Stimulated activated CD8-positive, alpha-beta memory T cell treated with anti-CD3 and anti-CD28 coated beads, Interleukin-15, amount 100 ng/mL, for 4 hours (primary cell): ENCODE results near the gene PDE6B.
"Not testable (repeated sequence)": the region's sequence is repeated elsewhere in the genome, so short reads cannot be mapped to it uniquely, and the experiment has no call there.

Source experiments
- DNase-seq, 2 donors: peaks; one replicate each; pipeline ENCODE4 v3.0.0-alpha.2; 2020; ENCODE audit warnings: low read depth in 2 of 2

PDE6B gene

DNA sequence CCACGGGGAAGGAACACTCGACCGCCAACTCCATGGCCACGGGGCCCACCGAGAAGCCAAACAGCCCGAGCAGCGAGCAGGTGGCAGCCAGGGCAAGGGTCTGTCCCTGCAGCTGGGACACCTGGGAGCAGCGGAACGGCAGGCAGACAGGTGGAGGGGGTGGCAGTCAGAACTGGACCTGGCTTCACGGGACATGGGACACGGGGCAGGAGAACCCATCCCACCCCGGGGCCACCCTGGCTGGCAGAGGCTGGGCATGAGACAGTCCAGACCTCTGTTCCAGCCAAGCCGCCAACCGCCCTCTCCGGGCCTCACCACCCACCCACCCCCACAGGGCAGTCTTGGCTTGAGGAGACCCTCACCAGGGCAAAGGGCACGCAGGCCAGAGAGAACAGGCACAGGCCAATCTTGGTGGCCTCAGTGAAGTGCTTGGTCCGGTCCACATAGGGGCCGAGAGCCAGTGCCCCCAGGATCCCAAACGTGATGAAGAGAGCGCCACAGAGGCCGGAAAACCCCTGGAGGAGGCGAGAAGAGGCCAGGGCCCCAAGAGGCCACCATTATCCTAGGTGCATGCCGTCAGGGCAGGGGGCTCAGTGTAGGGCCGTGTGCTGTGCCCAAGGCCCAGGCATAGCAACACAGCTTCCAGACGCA lies 58.0 kb downstream of the PDE6B start:
- no peak for DNase-seq

DNA sequence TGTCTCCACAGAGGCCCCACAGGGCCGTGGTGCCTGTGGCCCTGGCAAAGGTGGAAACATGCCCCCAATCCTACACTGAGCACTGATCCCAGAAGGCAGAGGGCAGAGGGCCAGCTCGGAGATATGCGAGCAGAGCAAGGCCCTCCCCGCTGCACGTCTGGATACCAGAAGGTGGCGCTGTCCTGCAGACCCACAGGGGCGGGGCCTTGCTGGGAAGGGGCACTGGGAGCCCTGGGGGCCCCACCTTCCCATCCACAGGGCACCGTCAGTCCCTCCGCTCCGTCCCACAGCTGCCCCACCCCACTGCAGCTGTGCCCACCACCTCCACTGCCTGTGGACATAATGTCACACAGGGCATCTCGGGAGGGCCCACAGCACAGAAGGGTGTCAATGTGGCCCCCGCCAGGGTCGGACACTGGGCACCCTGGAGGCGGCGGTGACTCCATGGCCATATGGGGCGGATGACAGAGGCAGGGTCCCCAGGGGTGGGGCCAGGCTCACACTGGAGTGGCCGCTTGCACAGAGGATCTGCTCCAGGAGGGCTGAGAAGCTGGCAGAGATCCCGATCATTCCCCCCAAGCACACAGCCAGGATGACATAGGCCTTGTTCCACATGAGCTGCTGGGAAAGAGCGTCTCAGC lies 58.7 kb downstream of the PDE6B start:
- DNase-seq, result no peak

DNA sequence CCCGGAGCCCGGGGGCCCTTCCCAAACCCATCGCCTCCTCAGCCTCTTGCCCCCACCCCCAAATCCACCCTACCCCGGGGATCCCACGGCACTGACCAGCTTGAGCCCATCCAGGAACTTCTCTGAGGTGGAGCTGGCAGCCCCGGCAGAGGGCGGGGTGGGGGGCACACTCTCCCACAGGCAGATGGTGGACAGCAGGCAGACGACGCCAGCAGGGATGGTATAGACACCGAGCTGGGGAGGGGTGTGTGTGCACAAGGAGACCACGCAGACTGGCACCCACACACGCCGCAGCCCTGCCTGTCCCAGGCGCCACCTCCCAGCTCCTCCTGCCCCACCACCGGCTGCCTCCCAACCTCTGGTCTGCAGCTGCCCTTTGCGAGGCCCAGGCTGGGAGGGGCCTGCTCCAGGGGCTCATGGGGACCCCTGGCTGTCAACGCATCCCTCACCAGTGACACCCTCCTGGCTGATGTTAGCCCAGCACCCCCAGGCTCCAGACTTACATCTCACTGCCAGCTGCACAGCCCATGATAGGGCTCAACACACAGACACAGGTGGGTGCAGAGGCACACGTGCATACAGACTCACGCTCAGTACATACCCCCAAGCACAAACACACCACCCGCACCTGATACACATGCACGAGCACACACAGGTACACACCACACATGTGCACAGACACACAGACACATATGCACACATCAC lies 59.4 kb downstream of the PDE6B start:
- DNase-seq, result no peak

DNA sequence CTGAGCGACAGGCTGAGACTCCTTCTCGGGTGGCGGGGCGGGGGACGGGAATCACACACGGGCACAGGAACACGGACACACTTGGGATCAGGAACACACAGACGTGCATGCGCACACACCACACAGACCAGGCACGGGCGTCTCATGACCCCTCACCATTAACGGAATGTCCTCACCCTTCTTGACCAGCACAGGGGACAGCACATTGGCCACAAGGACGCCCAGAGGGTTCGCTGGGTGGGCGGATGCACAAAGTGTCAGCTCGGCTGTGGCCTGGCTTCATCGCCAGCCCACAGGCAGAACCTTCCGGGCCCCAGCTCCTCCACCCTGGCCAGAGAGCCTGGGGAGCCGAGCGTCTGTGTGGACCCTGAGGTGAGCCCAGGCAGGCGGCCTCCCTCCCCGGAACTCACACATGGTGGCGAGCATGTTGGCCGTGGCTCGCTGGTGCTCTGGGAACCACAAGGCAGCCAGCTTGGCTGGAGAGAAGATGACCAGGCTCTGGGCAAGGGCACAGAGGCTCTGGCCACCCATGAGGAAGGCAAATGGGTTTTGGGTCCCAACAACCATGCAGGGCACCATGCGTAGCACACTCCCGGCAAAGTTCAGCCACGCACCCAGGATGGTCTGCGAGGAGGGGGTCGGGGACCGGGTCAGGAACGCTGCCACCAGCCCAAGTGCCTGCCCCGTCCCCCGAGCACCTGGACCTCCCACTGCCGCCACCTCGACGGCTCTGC lies 60.5 kb downstream of the PDE6B start:
- DNase-seq, result no peak

DNA sequence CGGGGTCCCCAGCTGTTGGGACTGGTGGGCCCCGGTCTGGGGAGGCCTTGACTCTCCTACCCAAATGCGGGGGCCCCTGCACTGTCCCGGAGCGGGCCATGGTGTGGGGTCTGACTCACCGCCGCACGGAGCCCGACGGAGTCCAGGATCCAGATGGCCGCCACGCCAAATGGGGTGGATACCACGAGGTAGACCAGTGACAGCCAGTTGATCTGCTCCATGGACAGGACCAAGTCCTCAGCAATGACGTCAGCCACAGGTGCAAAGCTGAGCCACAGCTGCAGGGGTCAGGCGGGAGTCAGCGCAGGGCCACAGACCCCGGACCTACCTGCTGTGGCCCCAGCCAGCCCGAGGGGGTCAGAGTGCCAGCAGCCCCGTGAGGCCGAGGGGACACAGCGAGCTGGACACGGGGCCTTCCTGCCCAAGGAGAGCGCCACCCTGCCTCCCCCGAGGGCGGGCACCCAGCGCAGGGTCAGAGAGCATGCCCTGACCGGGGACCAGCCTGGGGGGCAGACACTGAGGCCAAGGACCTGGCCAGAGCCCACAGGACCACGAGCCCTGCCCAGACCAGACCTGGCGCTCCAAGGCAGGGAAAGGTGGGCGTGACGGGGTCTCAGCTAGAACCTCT lies 61.2 kb downstream of the PDE6B start:
- DNase-seq, result no peak

DNA sequence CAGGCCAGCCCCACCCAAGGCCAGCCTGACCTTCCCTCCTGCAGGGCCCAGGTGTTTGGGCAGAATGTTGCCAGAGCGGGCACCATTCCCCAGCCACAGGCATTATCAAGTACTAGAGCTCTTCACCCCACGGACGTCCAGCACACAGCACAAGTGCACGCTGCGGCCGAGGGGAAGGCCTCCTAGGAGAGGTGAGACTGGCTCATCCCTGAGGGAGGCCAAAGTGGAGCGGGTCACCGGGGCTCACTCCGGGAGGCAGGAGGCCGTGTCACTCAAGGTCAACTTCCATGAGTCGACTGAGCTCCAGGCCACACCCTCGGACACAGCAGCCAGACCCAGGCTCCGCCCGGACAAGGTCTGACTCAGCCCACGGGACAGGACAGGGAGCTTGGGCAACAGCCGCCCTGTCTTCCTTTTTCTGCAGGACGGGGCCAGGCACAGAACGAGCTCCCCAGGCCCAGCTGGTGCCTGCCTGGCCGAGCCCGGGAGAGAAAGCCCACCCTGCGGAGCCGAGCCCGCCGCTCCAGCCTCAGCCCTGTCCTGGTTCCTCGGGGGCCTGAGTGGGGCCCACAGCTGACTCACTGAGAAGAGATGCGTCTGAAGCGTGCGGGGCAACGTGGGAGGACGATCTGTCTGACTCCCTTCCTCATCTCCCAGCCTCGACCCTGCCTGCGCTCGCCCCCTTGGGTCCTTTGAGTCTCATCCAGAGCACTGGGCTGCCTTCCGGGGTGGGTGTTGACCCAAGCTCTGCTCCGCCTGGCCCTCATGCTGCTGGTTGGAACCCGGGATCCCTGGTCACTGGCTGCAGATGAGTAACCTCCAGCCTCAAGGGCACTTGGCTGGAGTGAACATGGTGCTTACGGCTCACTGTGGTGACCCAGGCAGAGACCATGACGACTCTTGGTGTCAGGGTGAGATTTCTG lies 61.9 kb downstream of the PDE6B start:
- no peak for DNase-seq

DNA sequence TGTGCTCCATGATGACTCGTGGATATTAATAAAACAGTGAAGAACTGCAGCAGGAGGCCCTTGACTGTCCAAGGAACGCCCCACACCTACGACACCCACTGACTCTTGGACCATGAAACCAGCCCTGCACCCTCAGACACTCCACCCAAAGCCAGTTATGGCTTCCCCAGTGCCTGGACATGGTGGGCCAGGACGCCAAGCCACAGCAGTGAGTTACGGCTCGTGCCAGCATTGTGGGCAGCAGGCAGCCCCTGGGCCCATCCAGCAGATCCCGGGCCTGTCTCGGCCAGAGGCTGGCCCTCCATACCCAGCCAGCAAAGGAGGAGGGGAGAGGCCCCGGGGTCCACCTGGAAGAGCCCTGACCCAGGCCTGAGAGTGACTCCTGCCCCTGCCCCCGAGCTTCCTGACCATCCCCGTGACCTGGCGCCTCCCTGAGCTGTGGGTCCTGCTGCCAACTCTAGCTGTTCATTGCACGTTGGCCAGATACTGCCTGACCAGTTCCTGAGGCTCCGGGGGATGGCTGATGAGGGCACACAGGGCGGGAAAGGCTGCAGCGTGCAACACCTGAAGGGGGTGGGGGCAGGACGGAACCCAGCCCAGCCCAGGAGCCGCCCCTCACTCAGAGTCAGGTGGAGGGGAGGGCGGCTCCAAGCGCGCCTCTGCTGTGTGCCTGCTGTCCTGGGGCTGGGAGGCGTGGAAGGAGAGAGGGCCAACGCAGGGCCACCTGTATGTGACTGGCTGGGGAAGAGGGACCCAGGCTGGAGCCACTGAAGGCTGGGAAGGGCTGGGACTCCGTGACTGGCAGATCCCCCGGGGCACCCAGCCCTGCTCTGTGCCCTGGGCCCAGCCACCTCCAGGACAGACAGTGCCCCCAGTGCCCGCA lies 62.8 kb downstream of the PDE6B start:
- DNase-seq, result no peak

DNA sequence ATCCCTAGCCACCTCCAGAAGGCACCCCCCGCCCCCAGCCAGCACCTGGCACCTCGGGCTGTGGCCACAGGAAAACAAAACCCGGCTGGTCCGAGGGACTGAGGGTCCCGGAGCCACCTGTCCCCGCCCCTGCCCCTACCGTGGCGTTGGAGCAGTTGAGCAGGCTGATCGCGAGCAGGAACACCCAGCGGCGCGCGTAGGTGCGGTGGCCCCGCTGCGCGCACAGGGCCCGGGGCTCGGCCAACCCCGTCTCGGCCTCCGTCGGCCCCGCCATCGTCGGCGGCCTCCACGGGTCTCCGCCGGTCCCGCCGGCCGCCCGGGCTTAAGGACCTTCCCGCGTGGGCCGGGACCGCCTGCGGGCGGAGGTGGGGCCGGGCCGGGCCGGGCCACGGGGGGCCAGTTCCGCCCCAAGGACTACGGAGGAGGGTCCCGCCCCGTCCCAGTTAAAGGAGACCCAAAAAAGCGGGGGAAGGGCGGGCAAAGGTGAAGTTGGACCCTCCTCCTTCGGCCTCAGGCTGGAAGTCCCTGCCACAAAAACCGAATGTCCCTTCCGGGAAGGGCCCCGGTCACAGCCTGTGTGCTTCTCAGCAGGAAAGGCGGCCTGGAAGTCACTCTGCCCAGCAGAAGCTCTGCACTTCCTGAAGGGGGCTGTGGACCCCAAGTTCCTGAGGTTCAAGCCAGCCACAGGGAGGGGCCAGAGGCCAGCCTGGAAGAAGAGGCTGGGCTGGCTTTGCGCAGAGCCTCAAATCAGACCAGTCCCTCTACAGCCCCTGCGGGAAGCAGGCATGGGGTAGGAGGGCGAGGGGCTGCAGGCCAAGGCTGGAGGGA lies 63.7 kb downstream of the PDE6B start, which contains the start of gene SLC49A3:
Gene SLC49A3 (minus strand): TSS at position 298 of the 828 bp plus-strand sequence. CDS start 24 bp downstream, at position 274.
- no peak for DNase-seq

DNA sequence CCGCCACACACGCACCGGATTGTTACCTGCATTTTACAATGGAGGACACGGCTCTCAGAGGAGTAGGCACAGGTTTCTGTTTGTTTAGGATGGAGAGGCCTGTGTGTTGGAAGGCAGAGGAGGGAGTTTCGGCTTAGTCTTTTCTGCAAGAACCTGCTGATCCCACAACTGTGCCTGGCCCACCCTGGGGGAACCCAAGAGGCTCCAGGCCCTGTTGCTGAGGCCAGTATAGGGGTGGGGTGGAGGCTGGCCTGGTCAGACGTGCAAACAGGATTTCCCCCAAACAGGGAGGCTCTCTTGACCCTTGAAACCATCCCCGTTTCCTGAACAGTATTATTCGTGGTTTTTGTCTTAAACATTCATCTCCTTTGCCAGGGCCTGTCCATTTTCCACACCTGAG lies 64.3 kb downstream of the PDE6B start:
- DNase-seq, result no peak

DNA sequence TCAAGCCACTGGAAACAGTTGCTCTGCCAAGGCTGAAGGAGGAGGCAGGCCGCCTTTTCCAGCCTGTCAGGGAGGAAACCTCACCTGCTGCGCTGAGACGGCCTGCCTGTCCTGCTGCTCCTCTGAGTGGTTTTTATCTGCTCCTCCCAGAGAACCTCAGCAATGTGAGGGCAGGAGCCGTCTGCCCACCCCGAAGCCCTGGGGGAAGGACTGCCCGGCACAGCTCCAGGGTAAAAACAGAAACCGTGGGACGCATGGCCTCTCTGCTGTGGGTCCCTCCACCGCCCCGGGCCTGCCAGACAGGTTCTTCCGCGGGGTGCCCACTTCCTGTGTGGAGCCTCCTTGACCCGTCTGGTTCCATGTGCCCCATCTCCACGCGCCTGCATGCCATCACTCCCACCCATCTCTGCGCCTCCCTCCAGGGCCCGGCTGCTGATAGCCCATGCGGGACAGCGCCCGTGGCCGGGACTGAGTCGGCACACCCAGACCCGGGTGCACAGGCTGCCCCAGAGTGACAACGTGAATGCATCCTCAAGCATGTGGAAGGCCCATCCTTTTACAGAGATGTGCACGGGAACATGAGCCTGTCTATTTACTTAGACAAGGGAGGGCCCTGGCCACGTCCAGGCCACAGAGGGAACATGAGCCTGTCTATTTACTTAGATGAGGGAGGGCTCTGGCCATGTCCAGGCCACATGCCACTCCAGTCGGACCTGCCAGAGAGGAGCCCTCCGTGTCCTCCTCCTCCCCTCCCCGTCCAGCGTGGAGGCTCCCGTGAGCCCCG lies 67.6 kb downstream of the PDE6B start:
- no peak for DNase-seq

DNA sequence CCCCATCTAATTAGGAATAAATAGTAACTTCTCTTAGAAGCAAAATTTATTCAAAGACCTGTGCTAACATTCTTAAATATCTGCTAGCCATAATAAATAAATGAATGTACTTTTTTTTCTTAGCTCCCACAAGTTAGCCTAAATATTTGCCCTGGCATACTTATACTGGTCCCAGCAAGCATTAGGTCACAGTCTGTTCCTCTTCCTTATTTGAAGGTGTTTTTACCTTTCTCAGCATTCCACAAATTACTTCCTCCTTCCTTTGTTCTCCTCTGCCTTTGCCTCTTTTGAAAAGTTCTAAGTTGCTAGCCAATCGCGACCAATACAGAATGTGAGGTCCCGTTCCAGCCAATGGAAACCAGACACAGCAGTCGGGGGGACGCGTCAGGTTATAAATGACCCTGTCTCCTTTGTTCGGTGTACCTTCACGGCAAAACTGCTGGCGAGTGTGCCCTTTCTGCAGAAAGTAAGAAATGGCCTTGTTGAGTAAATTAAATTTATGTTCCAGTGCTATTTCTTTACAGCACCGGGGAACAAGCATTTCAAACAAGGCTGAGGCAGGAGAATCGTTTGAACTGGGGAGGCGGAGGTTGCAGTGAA lies 69.1 kb downstream of the PDE6B start:
- not testable (repeated sequence) for DNase-seq

DNA sequence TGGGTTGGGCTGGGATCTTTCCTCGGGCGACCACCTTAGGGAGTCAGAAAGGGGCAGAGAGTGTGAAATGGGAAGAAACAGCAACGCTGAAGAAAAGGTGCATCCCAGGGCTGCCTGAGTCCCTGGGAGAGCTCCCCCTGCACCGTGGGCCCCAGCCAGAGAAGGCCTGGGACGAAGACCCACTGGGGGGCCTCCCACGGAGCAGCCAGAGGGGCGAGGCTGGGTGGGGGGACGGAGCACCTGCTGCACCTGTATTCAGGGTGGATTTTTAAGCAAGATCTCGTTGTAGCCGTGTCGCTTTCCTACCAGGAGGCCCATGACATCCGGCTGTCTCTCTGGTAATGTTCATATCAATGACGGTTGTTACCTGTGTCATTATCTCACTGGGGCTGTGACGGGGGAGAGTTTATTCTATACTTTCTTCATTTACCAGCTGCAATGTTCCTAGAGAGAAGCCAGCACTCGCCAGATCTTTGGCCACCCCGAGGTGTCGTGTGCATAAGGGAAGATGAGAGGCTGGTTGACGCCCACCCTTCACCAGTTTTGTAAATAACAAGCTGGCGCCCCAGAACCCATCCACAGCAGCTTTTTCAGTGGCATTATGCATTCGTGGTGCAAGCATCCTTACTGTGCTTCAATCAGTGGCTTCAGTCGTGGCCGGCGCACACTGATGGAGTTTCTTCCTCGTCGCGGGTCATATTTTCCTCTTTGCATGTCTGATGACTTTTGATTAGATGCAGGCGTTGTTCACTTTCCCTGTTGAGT lies 74.6 kb downstream of the PDE6B start:
- no peak for DNase-seq

DNA sequence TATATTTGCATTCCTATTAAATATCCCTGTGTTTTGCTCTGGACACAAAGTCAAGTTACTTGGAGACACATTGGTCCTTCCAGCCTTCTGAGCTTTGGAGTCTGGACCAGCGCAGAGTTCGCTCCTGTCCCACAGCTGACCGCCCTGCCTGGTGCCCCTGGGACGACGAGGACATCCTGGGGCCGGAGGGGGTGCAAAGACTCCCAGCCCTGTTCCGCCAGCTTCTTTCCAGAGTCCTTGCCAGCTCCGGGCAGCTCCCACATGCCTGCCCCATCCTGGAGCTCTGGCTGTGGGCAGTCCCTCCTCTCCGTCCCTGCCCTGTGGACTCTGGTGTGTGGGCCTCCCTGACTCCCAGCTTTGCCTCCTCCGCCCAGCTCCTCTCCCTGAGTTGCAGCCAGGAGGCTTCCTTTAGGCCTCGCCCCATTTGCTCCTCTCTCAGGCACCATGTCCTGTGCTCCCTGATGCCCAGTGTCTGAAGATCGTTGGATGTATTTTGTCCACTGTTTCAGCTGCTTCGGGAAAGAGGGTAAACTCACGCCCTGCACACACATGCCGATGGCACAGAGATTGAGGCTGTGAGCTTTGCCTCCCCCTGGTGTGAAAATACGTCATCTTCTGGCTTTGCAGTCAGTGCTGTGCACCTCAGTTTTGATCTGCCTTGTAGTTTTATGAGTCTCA lies 75.4 kb downstream of the PDE6B start:
- DNase-seq, result no peak

DNA sequence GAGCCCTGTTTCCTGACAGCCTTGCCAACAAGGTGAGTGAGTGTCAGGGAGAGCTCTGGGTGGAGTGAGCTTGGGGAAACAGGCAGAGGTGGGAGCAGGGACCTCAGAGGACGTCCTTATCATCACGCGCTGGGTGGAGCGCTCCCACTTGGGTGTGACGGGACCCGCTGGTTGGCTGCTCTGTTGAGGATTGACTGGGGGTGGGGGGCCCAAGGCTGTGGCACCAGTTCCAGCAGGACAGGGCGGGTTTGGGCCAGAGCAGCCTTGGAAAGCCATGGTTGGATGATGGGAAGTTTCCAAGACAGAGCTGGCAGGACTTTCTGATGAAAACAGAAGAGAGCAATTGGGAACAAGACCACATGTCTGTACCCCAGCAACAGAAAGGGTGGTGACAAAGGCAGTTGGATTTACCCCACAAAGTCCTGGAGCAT lies 77.3 kb downstream of the PDE6B start:
- DNase-seq, result no peak

DNA sequence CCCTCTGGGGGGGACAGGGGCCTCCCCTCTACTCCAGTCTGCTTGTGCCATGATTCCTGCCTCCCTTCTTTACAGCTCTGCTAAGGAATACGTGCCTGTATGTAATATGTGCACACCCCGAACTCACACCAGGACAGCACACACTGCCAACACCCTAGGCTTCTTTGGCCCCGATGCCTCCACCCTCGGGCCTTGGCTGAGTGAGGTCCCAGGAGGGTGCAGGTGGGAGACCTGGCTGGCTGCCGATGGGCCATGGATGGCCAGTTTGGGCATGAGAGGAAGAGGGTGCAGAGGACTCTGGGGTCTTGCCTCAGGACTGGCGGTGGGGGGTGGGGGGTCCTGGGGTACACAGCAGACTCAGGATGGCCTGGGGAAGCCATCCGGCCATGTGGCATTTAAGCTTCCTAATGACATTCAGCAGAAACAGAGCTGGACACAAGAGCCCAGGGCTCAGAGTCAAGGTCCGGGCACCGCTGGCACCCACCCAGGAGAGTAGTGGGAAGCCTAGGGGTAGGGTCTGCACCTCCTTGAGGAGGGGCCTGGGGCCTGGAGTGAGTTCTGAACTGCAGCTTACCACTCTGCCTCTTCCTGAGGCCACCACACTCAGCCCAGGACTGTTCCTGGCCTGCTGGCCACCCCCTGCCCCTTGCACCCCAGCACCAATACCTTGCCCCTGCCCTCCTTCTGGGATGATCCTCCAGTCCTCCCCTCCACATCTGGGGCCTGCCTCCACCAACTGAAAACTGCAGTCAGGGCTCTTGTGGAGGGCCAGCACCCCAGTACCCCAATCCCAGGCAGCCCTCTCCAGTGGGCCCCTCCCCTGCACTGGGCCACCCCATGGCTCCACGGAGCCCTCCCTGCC lies 78.2 kb downstream of the PDE6B start:
- no peak for DNase-seq
